ENCODE measurements around the gene DNAH7.

DNAH7 gene

GRCh38 chr2:195857132-195857531 lies 211.5 kb downstream of the DNAH7 start:
- no peak for DNase-seq

GRCh38 chr2:195850764-195851163 lies 217.9 kb downstream of the DNAH7 start:
- no peak for DNase-seq

- no peak for DNase-seq
These were observed 220.3 kb downstream of the DNAH7 start for GRCh38 chr2:195848119-195848899.

GRCh38 chr2:195842932-195843331 lies 225.7 kb downstream of the DNAH7 start:
- DNase-seq: no peak

- DNase-seq: no peak
These were observed 230.6 kb downstream of the DNAH7 start for GRCh38 chr2:195838002-195838401.

- DNase-seq: no peak
These were observed 232.6 kb downstream of the DNAH7 start for GRCh38 chr2:195836002-195836401.

- DNase-seq: no peak
These were observed 233.8 kb downstream of the DNAH7 start for GRCh38 chr2:195834836-195835235.

GRCh38 chr2:195830968-195831950 lies 237.4 kb downstream of the DNAH7 start:
- DNase-seq: no peak

- DNase-seq: no peak
These were observed 244.2 kb downstream of the DNAH7 start for GRCh38 chr2:195824478-195824877.

- no peak for DNase-seq
These were observed 245.4 kb downstream of the DNAH7 start for GRCh38 chr2:195823206-195823605.

- DNase-seq: no peak
These were observed 247.1 kb downstream of the DNAH7 start for GRCh38 chr2:195821566-195821932.

GRCh38 chr2:195820867-195821565 lies 247.6 kb downstream of the DNAH7 start:
- DNase-seq: no peak

GRCh38 chr2:195820373-195820772 lies 248.3 kb downstream of the DNAH7 start:
- no peak for DNase-seq

GRCh38 chr2:195819276-195819675 lies 249.4 kb downstream of the DNAH7 start:
- no peak for DNase-seq

GRCh38 chr2:195818526-195818925 lies 250.1 kb downstream of the DNAH7 start:
- no peak for DNase-seq

GRCh38 chr2:195818106-195818505 lies 250.5 kb downstream of the DNAH7 start:
- DNase-seq: no peak

GRCh38 chr2:195815083-195815482 lies 253.6 kb downstream of the DNAH7 start:
- no peak for DNase-seq

- DNase-seq: no peak
These were observed 255.2 kb downstream of the DNAH7 start for GRCh38 chr2:195813421-195813820.

- DNase-seq: no peak
These were observed 258.1 kb downstream of the DNAH7 start for GRCh38 chr2:195810340-195811098.

GRCh38 chr2:195808189-195808588 lies 260.4 kb downstream of the DNAH7 start:
- no peak for DNase-seq

GRCh38 chr2:195805283-195805976 lies 263.2 kb downstream of the DNAH7 start:
- DNase-seq: no peak

- DNase-seq: no peak
These were observed 272.8 kb downstream of the DNAH7 start for GRCh38 chr2:195795879-195796278.
